HepG2 (cell line): Measurements from ENCODE around the gene OSBPL2. TPM values are rescaled to one million over a fixed set of nuclear protein-coding genes. Genes with fewer than 3 reads are reported as not detected.
A peak's percentile ranks its signal among the peaks of the same experiment; 100 is the strongest.

ENCODE experiments used
- GTF2F1 ChIP-seq: fragments of 150-350 bp; IDR thresholded peaks from 2 replicates; pipeline ENCODE4 v1.6.1; 2014; ENCODE audit warnings: low read length
- HDAC1 ChIP-seq: sonication (generic); formaldehyde crosslinking; IDR thresholded peaks from 2 replicates; pipeline ENCODE4 v1.5.1; 2020; ENCODE audit warnings: mild to moderate bottlenecking, missing genetic modification reagents
- HHEX ChIP-seq: IDR thresholded peaks from 2 replicates; pipeline ENCODE4 v1.6.1; 2016; ENCODE audit warnings: control low read depth
- JUND ChIP-seq: sonication (generic); formaldehyde crosslinking; IDR thresholded peaks from 2 replicates; pipeline ENCODE4 v1.8.0; 2022; ENCODE audit warnings: mild to moderate bottlenecking, missing genetic modification reagents
- MTA1 ChIP-seq: sonication (generic); formaldehyde crosslinking; IDR thresholded peaks from 2 replicates; pipeline ENCODE4 v1.4.0; 2020; ENCODE audit warnings: missing genetic modification reagents, mild to moderate bottlenecking, borderline replicate concordance
- RFX1 ChIP-seq: fragments of 450-650 bp; IDR thresholded peaks from 2 replicates; pipeline ENCODE4 v1.6.1; 2017
- SALL1 ChIP-seq: sonication (generic); formaldehyde crosslinking; IDR thresholded peaks from 2 replicates; pipeline ENCODE4 v1.8.0; 2022; ENCODE audit warnings: mild to moderate bottlenecking, missing genetic modification reagents
- SMARCE1 ChIP-seq: fragments of 450-650 bp; IDR thresholded peaks from 2 replicates; pipeline ENCODE4 v1.6.1; 2017; ENCODE audit warnings: borderline replicate concordance
- SP5 ChIP-seq: IDR thresholded peaks from 2 replicates; pipeline ENCODE4 v1.6.1; 2016; ENCODE audit warnings: low read depth, borderline replicate concordance
- ZNF530 ChIP-seq: sonication (generic); formaldehyde crosslinking; IDR thresholded peaks from 2 replicates; pipeline ENCODE4 v1.5.0; 2020; ENCODE audit warnings: low read depth, mild to moderate bottlenecking, missing genetic modification reagents
- polyA plus RNA-seq, 8 experiments: library from polyadenylated mRNA; depleted of rRNA in 3 of 8; stranded (reverse) in 7 of 8; unstranded in 1 of 8; fragments of >200 nt; fragmentation: Illumina TruSeq in 4 of 8; extraction: Trizol in 4 of 8; gene quantifications; 2 replicates each; pipeline versions ENCODE4 v1.2.1 to v1.2.3, GENCODE V29; 2011 to 2016; ENCODE audit warnings: low read depth in 4 of 8, missing spikeins in 1 of 8, mixed read lengths in 1 of 8; ENCODE audit not compliant: insufficient read depth in 1 of 8
- total RNA-seq, 5 experiments: library from RNA; depleted of rRNA; stranded (reverse); fragments of >200 nt; fragmentation: Illumina TruSeq; extraction: Trizol; gene quantifications; 2 replicates each; pipeline ENCODE4 v1.2.3, GENCODE V29; 2016; ENCODE audit warnings: low read depth in 1 of 5
- TF ChIP-seq, protein P1 (sequence below), 2 experiments: sonication (generic) in 1 of 2; formaldehyde crosslinking in 1 of 2; IDR thresholded peaks; 2 replicates each; pipeline versions ENCODE4 v1.6.1 to v1.9.0; 2014 to 2022; ENCODE audit warnings: antibody characterized with exemption in 1 of 2, borderline replicate concordance in 1 of 2, inconsistent platforms in 1 of 2, low read depth in 1 of 2, missing genetic modification reagents in 1 of 2
- TF ChIP-seq, protein P2 (sequence below): sonication (generic); formaldehyde crosslinking; IDR thresholded peaks from 2 replicates; pipeline ENCODE4 v1.5.0; 2020; ENCODE audit warnings: missing genetic modification reagents
- TF ChIP-seq, protein P3 (sequence below): IDR thresholded peaks from 2 replicates; pipeline ENCODE4 v1.6.1; 2016; ENCODE audit warnings: mild to moderate bottlenecking, missing biosample characterization, missing genetic modification reagents
- TF ChIP-seq, protein P4 (sequence below): sonication (generic); formaldehyde crosslinking; IDR thresholded peaks from 2 replicates; pipeline ENCODE4 v1.5.1; 2020; ENCODE audit warnings: mild to moderate bottlenecking, missing genetic modification reagents, moderate library complexity
- TF ChIP-seq, protein P5 (sequence below): sonication (generic); formaldehyde crosslinking; IDR thresholded peaks from 2 replicates; pipeline ENCODE4 v1.8.0; 2022; ENCODE audit warnings: mild to moderate bottlenecking, missing genetic modification reagents, borderline replicate concordance

The OSBPL2 gene
- total and polyA plus RNA-seq, 2 of the 13 experiments (the other 11 are each of a cell fraction or from before 2014, with no cell fraction given): 18.5 to 37.4 TPM

DNA sequence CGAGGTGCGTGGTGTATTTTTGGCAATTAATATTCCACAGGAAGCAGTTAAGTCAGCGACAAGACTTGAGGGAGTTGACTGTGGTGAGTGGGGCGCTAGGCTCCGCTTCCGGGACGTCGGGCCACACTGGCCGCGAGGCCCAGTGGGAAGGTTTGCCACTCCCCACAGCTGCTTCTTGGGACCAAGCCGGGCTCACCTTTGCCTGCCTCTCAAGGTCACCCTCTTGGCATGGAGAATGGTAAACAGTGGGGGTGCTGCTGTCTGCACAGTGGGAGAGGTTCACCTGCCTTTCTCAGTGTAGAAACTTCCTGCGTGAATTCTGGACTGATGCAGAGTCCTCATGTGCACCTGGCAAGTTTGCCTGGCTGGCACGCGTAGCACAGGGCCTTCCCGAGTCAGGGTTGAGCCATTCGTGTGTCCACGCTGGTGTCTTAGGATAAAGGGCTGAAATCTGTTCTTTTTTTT is 6.4 kb downstream of the OSBPL2 start (continued):
- TF ChIP-seq, protein P1, sequence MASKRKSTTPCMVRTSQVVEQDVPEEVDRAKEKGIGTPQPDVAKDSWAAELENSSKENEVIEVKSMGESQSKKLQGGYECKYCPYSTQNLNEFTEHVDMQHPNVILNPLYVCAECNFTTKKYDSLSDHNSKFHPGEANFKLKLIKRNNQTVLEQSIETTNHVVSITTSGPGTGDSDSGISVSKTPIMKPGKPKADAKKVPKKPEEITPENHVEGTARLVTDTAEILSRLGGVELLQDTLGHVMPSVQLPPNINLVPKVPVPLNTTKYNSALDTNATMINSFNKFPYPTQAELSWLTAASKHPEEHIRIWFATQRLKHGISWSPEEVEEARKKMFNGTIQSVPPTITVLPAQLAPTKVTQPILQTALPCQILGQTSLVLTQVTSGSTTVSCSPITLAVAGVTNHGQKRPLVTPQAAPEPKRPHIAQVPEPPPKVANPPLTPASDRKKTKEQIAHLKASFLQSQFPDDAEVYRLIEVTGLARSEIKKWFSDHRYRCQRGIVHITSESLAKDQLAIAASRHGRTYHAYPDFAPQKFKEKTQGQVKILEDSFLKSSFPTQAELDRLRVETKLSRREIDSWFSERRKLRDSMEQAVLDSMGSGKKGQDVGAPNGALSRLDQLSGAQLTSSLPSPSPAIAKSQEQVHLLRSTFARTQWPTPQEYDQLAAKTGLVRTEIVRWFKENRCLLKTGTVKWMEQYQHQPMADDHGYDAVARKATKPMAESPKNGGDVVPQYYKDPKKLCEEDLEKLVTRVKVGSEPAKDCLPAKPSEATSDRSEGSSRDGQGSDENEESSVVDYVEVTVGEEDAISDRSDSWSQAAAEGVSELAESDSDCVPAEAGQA (IDR thresholded peaks at IDR 0.05; ENCODE audit: low read depth): 0 out of 2 replicates have a peak, but pooled peaks have one; percentile 40
- TF ChIP-seq, protein P1 (CRISPR knock-in tag; IDR thresholded peaks at IDR 0.05; ENCODE audit: borderline replicate concordance): no peak
- TF ChIP-seq, protein P2, sequence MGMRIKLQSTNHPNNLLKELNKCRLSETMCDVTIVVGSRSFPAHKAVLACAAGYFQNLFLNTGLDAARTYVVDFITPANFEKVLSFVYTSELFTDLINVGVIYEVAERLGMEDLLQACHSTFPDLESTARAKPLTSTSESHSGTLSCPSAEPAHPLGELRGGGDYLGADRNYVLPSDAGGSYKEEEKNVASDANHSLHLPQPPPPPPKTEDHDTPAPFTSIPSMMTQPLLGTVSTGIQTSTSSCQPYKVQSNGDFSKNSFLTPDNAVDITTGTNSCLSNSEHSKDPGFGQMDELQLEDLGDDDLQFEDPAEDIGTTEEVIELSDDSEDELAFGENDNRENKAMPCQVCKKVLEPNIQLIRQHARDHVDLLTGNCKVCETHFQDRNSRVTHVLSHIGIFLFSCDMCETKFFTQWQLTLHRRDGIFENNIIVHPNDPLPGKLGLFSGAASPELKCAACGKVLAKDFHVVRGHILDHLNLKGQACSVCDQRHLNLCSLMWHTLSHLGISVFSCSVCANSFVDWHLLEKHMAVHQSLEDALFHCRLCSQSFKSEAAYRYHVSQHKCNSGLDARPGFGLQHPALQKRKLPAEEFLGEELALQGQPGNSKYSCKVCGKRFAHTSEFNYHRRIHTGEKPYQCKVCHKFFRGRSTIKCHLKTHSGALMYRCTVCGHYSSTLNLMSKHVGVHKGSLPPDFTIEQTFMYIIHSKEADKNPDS (CRISPR knock-in tag): no peak
- TF ChIP-seq, protein P3, sequence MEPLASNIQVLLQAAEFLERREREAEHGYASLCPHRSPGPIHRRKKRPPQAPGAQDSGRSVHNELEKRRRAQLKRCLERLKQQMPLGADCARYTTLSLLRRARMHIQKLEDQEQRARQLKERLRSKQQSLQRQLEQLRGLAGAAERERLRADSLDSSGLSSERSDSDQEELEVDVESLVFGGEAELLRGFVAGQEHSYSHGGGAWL (CRISPR knock-in tag): no peak
- no peak for TF ChIP-seq HHEX
- TF ChIP-seq, protein P4, sequence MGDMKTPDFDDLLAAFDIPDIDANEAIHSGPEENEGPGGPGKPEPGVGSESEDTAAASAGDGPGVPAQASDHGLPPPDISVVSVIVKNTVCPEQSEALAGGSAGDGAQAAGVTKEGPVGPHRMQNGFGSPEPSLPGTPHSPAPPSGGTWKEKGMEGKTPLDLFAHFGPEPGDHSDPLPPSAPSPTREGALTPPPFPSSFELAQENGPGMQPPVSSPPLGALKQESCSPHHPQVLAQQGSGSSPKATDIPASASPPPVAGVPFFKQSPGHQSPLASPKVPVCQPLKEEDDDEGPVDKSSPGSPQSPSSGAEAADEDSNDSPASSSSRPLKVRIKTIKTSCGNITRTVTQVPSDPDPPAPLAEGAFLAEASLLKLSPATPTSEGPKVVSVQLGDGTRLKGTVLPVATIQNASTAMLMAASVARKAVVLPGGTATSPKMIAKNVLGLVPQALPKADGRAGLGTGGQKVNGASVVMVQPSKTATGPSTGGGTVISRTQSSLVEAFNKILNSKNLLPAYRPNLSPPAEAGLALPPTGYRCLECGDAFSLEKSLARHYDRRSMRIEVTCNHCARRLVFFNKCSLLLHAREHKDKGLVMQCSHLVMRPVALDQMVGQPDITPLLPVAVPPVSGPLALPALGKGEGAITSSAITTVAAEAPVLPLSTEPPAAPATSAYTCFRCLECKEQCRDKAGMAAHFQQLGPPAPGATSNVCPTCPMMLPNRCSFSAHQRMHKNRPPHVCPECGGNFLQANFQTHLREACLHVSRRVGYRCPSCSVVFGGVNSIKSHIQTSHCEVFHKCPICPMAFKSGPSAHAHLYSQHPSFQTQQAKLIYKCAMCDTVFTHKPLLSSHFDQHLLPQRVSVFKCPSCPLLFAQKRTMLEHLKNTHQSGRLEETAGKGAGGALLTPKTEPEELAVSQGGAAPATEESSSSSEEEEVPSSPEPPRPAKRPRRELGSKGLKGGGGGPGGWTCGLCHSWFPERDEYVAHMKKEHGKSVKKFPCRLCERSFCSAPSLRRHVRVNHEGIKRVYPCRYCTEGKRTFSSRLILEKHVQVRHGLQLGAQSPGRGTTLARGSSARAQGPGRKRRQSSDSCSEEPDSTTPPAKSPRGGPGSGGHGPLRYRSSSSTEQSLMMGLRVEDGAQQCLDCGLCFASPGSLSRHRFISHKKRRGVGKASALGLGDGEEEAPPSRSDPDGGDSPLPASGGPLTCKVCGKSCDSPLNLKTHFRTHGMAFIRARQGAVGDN (CRISPR knock-in tag): peak; percentile 77
- TF ChIP-seq GTF2F1: no peak
- peak; percentile 44; the same call in 1 of the 2 replicates for TF ChIP-seq MTA1 (CRISPR knock-in tag)
- TF ChIP-seq SALL1 (CRISPR knock-in tag): peak; percentile 52; the same call in 1 of the 2 replicates
- TF ChIP-seq JUND (CRISPR knock-in tag): no peak; the same call in 1 of the 2 replicates
- TF ChIP-seq HDAC1 (CRISPR knock-in tag): peak; percentile 71; the same call in 1 of the 2 replicates
- TF ChIP-seq, protein P5, sequence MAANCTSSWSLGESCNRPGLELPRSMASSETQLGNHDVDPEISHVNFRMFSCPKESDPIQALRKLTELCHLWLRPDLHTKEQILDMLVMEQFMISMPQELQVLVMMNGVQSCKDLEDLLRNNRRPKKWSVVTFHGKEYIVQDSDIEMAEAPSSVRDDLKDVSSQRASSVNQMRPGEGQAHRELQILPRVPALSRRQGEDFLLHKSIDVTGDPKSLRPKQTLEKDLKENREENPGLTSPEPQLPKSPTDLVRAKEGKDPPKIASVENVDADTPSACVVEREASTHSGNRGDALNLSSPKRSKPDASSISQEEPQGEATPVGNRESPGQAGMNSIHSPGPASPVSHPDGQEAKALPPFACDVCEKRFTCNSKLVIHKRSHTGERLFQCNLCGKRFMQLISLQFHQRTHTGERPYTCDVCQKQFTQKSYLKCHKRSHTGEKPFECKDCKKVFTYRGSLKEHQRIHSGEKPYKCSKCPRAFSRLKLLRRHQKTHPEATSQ (CRISPR knock-in tag): peak; percentile 67; the same call in 1 of the 2 replicates
- TF ChIP-seq SP5: no peak
- TF ChIP-seq ZNF530 (CRISPR knock-in tag): no peak
- TF ChIP-seq RFX1: no peak
- TF ChIP-seq SMARCE1: no peak
